ENCODE measurements around the gene BAD. TPM values are rescaled to one million over a fixed set of nuclear protein-coding genes. Genes with fewer than 3 reads are reported as not detected.

BAD gene
- total RNA-seq, 1 donor from 2014 or later: 45.4 TPM

DNA sequence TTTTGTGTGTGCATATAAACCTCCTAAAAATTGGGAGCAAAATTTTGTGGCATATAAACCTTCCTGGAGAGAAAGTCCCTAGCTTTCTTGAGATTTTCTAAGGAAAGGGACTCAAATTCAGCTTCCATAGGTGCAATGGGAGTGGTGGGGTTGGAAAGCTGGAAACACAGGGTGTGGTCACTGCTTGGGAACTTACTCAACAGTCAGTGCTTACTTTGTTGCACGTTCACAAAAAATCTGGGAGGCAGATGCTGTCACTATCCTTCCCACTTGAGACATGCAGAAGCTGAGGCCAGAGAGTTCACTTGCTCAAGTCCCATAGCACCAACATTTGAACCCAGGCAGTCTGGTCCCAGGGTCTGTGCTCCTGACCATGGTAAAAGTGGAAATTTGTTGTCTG is 11.8 kb upstream of the BAD start:
- ATAC-seq: no peak

DNA sequence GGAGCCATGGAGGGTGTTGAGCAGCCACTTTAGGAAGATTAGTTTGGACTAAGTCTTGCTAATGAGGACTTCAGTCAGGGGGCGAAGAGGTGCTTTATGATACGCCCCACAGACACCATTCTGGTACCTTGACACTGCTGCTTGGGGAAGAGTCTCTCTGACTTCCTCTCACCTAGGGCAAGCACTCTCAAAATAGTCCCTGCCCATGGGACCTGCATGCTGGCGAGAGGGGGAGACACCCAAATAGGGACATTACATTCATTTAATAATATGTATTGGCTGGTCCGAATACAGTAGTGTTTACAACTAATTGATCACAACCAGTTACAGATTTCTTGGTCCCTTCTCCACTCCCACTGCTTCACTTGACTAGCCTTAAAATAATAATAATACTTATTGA is 11.3 kb upstream of the BAD start:
- ATAC-seq: no peak

DNA sequence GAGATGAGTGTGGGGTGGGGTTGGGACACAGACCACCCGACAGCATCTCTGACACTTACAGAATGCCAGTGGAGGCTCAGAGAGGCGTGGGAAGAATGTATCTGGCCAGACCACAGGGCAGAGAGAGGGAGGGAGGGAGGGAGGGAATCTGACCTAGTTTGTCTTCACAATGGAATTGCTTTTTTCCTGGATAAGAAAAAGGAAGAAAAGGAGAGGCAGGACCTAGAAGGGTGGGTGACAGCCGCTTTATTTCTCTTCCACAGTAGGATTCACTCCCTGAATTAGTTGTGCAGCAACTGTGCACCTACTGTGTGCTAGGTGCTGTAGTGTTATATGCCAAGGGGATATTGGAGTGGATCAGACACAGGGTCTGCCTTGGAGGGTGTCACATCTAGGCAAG is 10.3 kb upstream of the BAD start:
- ATAC-seq: no peak

DNA sequence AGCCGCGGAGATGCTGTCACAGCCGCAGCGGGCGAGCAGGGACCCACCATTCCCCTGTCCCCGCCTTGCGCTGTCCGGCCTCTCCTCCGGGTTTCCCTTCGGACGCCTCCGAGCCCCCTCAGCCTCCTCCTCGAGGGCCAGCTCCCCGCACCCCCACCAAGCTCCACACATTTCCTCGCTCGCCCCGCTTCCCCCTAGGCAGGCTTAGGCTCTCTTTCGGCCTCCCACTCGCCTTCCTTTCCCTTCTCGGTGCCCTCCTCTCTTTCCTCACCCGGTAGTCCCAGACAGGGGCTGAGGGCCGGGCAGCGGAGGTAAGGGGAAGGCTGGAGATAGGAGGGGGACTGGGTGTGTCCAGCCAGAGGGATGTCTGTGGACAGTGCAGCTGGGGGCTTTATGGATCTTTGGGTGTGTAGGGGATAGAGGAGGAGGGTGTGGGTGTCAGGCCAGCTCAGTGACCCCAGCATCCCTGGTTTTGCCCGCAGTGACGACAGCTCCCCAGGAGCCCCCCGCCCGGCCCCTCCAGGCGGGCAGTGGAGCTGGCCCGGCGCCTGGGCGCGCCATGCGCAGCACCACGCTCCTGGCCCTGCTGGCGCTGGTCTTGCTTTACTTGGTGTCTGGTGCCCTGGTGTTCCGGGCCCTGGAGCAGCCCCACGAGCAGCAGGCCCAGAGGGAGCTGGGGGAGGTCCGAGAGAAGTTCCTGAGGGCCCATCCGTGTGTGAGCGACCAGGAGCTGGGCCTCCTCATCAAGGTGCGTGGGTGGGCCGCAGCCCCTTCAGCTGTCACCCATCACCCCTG is 8.2 kb upstream of the BAD start:
- ATAC-seq: no peak

DNA sequence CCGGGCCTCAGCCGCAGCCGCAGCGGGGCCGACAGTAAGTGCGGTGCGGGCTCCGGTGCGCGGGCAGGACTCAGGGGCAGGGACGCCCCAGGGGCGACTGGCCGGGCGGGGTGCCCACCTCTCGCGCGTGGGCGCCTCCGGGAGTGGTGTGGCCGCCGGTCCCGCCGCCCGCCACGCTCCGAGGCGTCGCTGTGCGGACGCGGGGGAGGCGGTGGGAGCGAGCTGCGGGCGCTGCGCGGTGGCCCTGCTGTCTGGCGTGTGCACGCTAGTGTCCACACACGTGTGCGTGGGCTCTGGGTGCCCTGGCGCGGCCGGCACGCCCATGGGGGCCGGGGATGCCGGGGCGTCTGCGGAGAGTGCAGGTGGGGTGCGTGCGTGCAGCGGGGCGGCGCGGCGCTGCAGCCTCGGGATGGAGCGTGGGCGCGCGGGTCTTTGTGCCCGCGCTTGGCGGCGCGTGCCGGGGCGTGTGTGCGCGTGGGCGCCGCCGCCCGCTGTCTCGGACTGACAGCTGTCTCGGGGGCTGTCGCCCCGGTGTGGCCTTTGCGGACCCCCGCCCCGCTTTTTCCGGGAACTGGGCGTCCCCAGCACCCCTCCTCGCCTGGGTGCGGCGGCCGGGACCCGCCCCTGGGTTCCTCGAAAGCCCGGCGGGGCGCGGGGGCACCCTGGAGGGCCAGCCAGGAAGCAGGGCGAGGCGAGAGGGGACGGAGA is 7.4 kb upstream of the BAD start:
- no peak for ATAC-seq

DNA sequence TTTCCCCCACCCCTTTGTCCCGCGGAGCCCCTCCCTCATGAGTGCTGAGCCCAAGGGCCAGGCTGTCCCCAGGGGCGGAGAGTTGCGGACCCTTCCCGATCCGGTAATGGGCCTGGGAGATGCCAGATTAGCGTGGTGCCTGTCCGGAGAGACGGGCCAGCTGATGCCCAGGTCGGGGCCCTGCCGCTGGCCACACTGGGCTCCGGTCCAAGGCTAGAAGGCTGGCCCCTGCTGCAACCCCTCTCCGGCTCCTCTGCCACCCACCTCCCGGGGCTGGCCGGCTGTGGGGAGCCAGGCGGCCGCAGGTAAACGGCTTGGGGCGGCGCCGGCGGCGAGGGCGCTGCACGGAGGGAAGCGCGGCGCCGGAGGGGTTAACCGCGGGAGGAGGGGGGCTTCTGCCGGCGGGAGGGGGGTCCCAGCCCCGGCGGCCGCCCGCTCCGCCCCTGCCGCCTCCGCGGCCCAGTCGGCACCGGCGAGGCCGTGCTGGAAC is 6.8 kb upstream of the BAD start, which contains the start of gene KCNK4:
KCNK4 (plus strand) TSS at position 41 of the 490 bp plus-strand sequence. CDS start 1,717 bp downstream, outside the sequence.
- ATAC-seq: no peak

DNA sequence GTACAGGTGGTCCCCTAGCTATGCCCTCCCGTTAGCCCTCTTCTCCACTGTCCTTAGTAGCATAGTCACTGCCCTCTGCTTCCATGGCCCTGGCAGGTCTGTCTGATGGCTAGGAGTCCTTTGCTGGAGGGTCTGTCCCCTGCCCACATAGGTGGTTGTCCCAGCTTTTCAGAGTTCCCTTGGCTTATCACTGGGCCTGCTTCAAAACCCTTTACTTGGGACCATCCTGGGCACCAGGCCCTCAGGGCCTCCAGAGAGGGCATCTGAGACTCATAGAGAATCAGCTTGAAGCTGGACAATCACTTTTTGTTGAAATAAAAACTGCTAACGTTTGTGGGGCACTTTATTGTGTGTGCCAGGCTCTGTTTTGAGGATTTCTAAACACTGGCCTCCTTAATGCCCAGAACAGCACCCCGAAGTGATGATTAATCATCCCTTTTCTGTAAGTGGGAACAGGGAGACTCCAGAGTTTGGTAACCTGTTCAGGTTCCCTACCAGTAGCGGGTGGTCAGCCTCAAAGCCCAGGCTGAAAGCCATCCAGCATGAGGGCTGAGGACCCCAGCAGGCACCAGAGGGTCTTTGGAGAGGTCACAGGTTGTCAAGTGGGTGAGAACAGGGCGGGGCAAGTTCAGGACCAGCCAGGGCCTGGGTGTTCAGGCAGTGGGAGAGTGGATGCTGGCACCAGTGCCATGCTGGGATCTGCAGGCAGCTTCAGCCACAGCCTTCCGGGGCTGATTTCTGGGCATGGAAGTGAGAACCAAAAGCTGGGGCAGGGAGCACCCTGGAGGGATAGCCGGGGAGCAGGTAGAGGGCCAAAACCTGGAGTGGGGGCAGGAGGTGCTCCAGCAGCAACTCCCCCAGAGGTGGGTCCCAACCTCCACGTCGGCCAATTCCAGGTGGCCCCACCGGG is 6.1 kb upstream of the BAD start:
- no peak for ATAC-seq

DNA sequence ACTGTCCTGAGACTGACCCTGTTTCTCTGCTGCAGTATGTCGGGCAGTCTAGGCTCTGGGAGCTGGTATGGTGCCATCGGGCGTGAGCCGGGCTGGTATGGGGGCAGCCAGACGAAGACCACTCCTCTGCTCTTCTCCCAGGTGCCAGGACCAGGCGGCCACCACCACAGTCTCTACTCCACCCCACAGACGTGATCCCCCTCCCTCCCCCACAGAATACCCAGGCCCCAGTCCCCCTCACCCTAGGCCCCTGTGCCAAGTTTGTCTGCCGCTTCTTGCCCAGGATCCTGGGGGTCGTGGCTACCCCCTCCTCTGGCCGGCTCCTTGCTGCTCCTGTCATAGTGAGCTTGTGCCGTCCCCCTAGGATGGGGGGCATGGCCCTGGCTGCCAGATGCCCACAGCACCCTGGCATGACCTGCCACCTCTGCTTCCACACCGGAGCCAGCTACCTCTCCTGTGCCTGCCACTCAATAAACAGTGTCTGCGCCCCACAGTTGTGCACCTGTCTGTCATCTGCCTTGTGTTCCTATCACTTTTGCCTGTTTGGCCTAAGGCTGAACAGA is 4.6 kb upstream of the BAD start:
- ATAC-seq: no peak

DNA sequence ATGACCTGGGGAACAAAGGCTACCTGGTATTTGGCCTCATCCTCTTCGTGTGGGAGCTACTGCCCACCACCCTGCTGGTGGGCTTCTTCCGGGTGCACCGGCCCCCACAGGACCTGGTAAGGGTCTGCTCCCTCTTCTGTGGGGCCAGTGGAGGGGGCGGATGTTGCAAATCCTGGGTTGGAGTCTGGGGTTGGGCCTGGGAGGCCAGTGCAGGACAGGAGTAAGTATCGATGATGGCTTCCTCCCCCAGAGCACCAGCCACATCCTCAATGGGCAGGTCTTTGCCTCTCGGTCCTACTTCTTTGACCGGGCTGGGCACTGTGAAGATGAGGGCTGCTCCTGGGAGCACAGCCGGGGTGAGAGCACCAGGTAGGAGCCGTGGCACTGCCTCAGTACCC is 3.9 kb upstream of the BAD start:
- no peak for ATAC-seq

DNA sequence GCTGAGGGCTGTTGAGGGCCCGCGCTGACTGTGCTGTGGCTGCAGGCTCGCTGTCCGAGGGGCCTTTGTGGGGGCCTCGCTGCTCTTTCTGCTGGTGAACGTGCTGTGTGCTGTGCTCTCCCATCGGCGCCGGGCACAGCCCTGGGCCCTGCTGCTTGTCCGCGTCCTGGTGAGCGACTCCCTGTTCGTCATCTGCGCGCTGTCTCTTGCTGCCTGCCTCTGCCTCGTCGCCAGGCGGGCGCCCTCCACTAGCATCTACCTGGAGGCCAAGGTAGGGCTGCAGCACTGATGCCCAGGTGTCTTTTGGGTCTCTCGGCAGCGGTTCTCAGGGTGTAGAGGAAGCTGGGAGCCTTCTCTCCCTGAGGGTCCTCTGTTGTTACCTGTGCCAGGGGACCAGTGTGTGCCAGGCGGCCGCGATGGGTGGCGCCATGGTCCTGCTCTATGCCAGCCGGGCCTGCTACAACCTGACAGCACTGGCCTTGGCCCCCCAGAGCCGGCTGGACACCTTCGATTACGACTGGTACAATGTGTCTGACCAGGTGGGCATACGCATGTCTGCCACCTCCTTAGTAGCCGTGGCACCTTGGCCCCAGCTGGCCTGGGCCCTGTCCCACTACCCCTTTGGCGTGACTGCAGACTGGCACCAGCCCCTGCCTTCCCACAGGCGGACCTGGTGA is 3.3 kb upstream of the BAD start:
- no peak for ATAC-seq

DNA sequence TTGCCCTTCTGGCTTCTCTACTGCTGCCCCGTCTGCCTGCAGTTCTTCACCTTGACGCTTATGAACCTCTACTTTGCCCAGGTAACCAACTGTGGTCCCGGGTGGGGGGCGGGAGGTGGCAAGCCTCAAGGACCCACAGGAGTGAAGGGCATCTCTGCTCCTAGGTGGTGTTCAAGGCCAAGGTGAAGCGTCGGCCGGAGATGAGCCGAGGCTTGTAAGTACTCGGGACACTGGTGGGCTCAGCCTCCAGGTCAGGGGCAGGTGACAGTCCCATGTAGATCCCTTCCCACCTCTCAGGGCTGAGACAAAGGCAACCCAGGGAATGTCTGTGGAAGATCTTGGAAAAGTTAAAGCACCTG is 2.3 kb upstream of the BAD start:
- ATAC-seq: no peak

DNA sequence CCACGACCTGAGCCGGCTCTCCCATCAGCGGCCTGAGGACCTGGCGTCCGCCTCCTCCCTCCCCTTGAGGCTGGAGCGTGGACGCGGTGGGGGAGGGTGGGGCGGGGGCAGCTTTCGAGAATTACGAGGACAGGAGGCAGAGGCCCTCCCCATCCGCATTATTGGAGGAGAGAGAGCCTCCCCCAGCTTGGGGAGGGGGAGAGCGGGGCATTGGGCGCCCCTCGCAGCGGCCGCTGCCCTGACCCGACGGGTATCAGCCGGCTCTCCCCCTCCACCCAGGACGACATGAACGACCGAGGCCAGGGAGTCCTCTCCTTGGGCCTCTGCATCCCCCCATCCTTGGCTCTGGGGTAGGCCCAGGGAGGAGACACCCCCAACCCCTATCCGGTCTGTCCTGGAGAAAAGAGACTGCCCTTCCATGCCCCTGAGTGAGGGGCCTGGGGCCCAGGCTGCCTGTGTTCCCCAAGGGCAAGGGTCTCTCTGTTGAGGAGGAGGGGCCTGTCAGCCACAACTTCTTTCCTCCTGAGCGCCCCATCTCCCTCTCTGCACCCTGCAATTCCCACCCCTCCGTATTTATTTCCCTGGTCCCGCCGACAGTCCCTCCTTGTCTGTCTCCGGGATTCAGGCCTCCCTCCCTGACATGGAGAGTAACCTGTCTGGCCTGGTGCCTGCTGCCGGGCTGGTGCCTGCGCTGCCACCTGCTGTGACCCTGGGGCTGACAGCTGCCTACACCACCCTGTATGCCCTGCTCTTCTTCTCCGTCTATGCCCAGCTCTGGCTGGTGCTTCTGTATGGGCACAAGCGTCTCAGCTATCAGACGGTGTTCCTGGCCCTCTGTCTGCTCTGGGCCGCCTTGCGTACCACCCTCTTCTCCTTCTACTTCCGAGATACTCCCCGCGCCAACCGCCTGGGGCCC is 1.7 kb upstream of the BAD start:
- ATAC-seq: peak; percentile 1

DNA sequence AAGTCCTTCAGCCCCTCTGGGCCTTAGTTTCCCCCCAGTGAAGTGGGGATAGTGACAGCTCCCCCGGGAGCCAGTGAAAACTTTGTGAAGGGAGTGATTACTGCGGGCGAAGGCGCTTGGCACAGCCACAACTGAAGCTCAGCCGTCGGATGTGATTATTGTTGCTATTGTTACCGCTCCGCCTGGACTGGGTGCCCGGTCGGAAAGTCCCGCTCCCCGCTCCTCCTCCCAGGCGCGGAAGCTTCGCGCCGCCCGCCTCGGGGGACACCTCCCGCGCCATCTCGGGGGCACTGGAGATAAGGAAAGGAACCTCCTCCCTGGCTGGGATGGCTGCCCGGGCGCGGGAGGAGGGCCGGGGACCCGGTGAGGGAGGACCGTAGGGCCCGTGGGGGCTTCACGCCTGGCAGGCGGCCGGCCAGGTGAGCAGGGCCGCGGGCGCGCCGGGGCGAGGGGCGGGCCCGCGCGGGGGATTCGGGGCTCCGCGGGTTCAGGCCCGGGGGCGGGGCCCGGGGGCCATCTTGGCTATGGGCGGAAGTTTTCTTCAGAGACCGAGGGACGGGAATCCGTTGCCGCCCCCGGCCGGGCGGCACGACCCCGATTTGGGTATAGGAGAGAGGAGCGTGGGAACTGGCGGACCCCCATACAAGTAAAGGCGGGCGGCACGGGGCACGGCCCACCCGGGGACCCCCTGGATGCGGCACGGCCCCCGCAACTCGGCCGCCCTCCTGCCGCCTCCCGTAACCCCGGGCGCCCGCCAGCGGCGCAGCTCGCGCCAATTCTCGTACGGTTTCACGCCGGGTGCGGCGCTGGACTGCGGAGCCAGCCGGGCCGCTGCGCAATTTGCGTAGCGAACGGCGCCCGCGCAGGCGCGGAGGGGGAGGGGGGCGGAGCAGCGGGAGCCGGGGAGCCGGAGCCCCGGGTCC is 758 bp upstream of the BAD start, which contains the start of gene GPR137:
GPR137 (plus strand) TSS at position 887 of the 923 bp plus-strand sequence. CDS start 677 bp downstream, outside the sequence.
- peak; percentile 62 for ATAC-seq

DNA sequence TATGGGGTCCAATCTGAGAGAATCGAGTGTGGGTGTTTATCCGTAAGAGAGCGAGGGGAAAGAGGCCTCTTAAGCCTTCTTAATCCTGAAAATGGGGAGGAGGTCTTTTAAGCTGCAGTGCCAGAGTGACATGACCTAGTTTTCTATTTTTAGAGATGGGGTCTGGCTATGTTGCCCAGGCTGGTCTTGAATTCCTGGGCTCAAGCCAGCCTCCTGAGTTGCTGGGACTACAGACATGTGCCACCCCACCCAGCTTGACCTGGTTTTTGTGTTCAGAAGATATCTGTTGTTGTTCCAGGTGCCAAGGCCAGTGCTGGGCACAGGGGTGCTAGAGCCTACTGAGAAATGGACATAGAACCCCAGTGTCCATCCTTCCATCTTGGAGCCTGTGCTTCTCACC is 1.4 kb downstream of the BAD start:
- ATAC-seq: no peak

DNA sequence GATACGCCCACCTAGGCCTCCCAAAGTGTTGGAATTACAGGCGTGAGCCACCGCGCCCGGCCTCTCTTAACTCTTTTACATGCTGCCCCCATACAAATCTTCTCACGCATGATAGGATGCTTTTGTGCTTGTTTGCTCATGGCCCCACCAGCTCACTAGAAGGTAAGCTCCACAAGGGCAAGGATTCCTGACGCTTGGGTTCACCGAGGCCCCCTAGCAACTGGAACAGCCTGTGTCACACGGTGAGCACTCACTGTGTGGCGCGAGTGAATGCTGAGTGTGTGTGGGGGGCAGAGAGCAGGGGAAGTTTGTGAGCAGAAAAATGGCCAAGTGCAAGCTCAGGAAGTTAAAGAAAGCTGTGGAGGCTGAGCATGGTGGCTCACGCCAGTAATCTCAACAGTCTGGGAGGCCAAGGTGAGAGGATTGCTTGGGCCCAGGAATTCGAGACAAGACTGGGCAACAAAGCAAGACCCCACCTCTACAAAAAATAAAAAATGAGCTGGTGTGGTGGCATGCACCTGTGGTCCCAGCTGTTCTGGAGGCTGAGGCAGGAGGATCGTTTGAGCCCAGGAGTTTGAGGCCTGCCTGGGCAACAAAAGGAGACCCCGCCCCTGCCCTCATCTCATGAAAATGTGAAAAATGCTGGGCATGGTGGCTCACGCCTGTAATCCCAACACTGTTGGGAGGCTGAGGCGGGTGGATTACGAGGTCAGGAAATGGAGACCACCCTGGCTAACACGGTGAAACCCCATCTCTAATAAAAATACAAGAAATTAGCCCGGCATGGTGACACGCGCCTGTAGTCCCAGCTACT is 2.3 kb downstream of the BAD start:
- no peak for ATAC-seq

DNA sequence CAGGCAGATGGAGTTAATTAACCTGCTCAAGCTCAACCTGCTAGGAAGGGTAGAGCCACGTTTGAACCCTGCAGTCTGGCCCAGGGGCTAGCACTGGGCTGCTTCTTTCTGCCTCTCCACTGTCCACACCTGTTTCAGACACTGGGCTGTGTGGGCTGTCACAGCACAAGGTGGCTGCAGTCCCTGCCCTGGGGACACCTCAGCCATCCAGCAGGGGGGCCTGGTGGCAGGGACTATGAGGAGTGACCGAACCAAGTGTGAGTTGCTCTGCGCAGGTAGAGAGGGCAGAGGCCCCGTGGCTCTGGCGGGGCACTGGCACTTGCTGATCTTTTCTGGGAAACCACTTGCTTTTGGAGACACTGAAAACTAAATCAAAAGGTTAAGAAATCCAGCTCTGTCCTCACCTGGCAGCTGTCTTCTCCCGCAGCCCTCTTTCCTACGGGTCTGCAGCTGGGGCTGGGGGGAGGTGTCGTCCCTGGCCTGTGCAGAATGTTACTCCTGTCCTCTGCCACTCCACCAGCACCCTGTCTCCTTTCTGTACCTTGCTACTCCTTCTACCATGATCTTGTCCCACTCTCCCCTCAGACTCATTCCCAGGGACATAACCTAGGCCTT is 5.8 kb downstream of the BAD start:
- no peak for ATAC-seq

DNA sequence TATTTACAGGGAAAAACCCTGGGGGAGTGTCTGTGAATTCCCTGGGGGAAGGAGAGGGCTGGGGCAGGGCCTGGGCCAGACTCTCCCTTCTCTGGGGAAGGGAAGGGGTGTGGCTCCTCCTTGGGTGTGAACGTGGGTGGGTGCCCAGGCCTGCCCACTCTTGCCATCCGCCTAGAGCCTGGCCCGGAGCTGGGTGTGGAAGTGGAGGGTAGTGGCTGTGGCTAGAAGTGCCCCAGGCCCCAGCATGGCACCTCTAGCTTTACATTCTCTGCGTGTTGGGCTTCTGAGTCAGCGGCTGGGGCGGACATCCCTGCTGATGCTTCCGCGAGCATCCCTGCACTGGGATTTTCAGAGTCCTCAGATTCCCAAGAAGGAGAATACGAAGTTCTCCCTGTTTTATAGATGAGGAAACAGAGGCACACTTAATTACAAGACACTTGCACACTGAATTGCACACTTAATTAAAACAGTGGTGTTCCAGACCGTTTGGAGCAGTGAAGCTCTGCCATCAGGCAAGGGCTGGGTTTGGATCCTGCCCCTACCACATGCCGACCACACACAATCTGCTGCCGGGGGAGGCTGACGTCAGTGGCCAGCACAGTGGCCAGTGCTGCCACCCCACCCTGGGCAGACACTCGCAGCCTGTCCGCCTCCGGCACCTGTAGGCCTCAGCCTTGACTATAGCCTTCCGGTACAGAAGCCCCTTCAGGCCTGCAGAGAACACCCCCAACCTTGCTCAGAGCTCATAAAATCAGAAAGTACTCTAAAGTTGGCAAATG is 7.6 kb downstream of the BAD start:
- ATAC-seq: peak; percentile 92
